HAP-1 (cell line): ENCODE data around the gene RPS6KB2.
A peak's percentile ranks its signal among the peaks of the same experiment; 100 is the strongest.

Experiments
- DNase-seq, 2 experiments: peaks; one replicate each; pipeline ENCODE4 v3.0.0-alpha.2; 2016 to 2020; ENCODE audit warnings: low spot score in 2 of 2
- H3K27me3 ChIP-seq: fragments of 250-450 bp; sonication (Bioruptor Pico); 2 replicates; pipeline ENCODE4 v1.5.1; 2020; ENCODE audit warnings: low read depth, mild to moderate bottlenecking, moderate library complexity
- H3K36me3 ChIP-seq: fragments of 250-450 bp; sonication (Bioruptor Pico); replicated peaks from 2 replicates; pipeline ENCODE4 v1.5.1; 2020; ENCODE audit warnings: mild to moderate bottlenecking
- H3K4me1 ChIP-seq: fragments of 250-450 bp; sonication (Bioruptor Pico); 2 replicates; pipeline ENCODE4 v1.5.1; 2020; ENCODE audit warnings: mild to moderate bottlenecking
- H3K4me3 ChIP-seq: fragments of 250-450 bp; sonication (Bioruptor Pico); 2 replicates; pipeline ENCODE4 v1.5.1; 2020; ENCODE audit warnings: mild to moderate bottlenecking, moderate library complexity
- H3K9me3 ChIP-seq: fragments of 250-450 bp; sonication (Bioruptor Pico); 2 replicates; pipeline ENCODE4 v1.5.1; 2020; ENCODE audit warnings: mild to moderate bottlenecking, moderate library complexity
- in situ Hi-C: fragments of 300-500 bp; cut with MboI; formaldehyde crosslinking; loops from 3 replicates; pipeline ENCODE4 v1.14.3; 2020; ENCODE audit warnings: low sequenced_read_pairs, inconsistent platforms, mixed read lengths

RPS6KB2 gene

GRCh38 chr11:67482275-67482826 lies 54.1 kb downstream of the RPS6KB2 start:
- H3K27me3 ChIP-seq, result no peaks in the 10 kb centered on the region
- peak overlapping the region; percentile 39 for H3K4me3 ChIP-seq
- in situ Hi-C loops, result no loop called here
- peaks cover 15% of the 10 kb centered on the region for H3K4me1 ChIP-seq
- no peaks in the 10 kb centered on the region; the same call in 1 of the 2 replicates for H3K36me3 ChIP-seq
- no peaks in the 10 kb centered on the region for H3K9me3 ChIP-seq
- no peak for DNase-seq

- peak; percentile 98 to 99 for DNase-seq
- no peaks in the 10 kb centered on the region for H3K27me3 ChIP-seq
- peak within 1 kb of the TSS; percentile 39 for H3K4me3 ChIP-seq
- no peaks in the 10 kb centered on the region; the same call in 1 of the 2 replicates for H3K36me3 ChIP-seq
- peaks cover 15% of the 10 kb centered on the region for H3K4me1 ChIP-seq
- H3K9me3 ChIP-seq, result no peaks in the 10 kb centered on the region
- in situ Hi-C loops, result no loop called here
Measured at GRCh38 chr11:67482827-67483798, 54.8 kb downstream of the RPS6KB2 start, which contains the start of gene AIP. AIP (plus strand) TSS chr11:67483026; CDS start chr11:67483159, 133 bp downstream.

- Histone ChIP-seq H3K4me3 (0 out of 2 replicates have a peak overlapping the region, but pooled peaks have one; percentile 39), H3K27me3 (no peaks in the 10 kb centered on the region), H3K4me1 (peaks cover 15% of the 10 kb centered on the region), H3K36me3 (no peaks in the 10 kb centered on the region; the same call in none of the 2 replicates), H3K9me3 (no peaks in the 10 kb centered on the region)
- in situ Hi-C loops, result no loop called here
- no peak for DNase-seq
Measured at GRCh38 chr11:67483831-67484665, 55.8 kb downstream of the RPS6KB2 start.

GRCh38 chr11:67484847-67485311 lies 56.6 kb downstream of the RPS6KB2 start:
- peaks cover 15% of the 10 kb centered on the region for H3K4me1 ChIP-seq
- H3K9me3 ChIP-seq, result no peaks in the 10 kb centered on the region
- H3K4me3 ChIP-seq, result no peak overlapping the region
- in situ Hi-C loops, result no loop called here
- DNase-seq, result no peak
- no peaks in the 10 kb centered on the region for H3K27me3 ChIP-seq
- peaks cover 3% of the 10 kb centered on the region for H3K36me3 ChIP-seq
